SH-SY5Y (cell line): ENCODE data around the gene CDK8.

Source experiments
- GATA2 ChIP-seq: IDR thresholded peaks from 2 replicates; pipeline ENCODE4 v1.6.1; 2011; ENCODE audit warnings: mild to moderate bottlenecking, low read depth, low read length
- GATA3 ChIP-seq: IDR thresholded peaks from 2 replicates; pipeline ENCODE4 v1.6.1; 2011; ENCODE audit warnings: low read depth, mild to moderate bottlenecking, low read length, moderate library complexity

GRCh38 chr13:26422036-26422435 is 168.1 kb downstream of the CDK8 start:
- TF ChIP-seq GATA2 (no peak), GATA3 (no peak)
